ENCODE measurements around the gene ACAD10.
"Not testable (repeated sequence)": the region's sequence is repeated elsewhere in the genome, so short reads cannot be mapped to it uniquely, and the experiment has no call there.

Gene ACAD10

GRCh38 chr12:111720457-111720856 is 34.6 kb downstream of the ACAD10 start:
- TF ChIP-seq ZNF274 (IDR thresholded peaks at IDR 0.05; ENCODE audit: low read depth, low read length), result no peak
- no peak overlapping the region for H3K4me3 ChIP-seq (ENCODE audit: low read length)

GRCh38 chr12:111723646-111724360 is 38.0 kb downstream of the ACAD10 start:
- not testable (repeated sequence) for H3K4me3 ChIP-seq (ENCODE audit: low read length)

- TF ChIP-seq ZNF274 (IDR thresholded peaks at IDR 0.05; ENCODE audit: low read depth, low read length), result no peak
- H3K4me3 ChIP-seq (ENCODE audit: low read length), result no peak overlapping the region
These were observed 42.9 kb downstream of the ACAD10 start for GRCh38 chr12:111728795-111729194.

GRCh38 chr12:111730420-111730819 is 44.6 kb downstream of the ACAD10 start:
- TF ChIP-seq ZNF274 (IDR thresholded peaks at IDR 0.05; ENCODE audit: low read depth, low read length), result no peak
- H3K4me3 ChIP-seq (ENCODE audit: low read length), result no peak overlapping the region

- TF ChIP-seq ZNF274 (IDR thresholded peaks at IDR 0.05; ENCODE audit: low read depth, low read length), result no peak
These were observed 46.9 kb downstream of the ACAD10 start for GRCh38 chr12:111732786-111733185.

GRCh38 chr12:111733340-111733915 is 47.6 kb downstream of the ACAD10 start:
- no peak overlapping the region for H3K4me3 ChIP-seq (ENCODE audit: low read length)

More at GRCh38 chr12:111732786-111733185, 46.9 kb downstream of the ACAD10 start:
- H3K4me3 ChIP-seq (ENCODE audit: low read length), result no peak overlapping the region

GRCh38 chr12:111739524-111739923 is 53.7 kb downstream of the ACAD10 start:
- H3K4me3 ChIP-seq (ENCODE audit: low read length), result not testable (repeated sequence)

More at GRCh38 chr12:111733340-111733915, 47.6 kb downstream of the ACAD10 start:
- TF ChIP-seq ZNF274 (IDR thresholded peaks at IDR 0.05; ENCODE audit: low read depth, low read length), result no peak

- TF ChIP-seq ZNF274 (IDR thresholded peaks at IDR 0.05; ENCODE audit: low read depth, low read length), result no peak
- no peak overlapping the region for H3K4me3 ChIP-seq (ENCODE audit: low read length)
These were observed 55.5 kb downstream of the ACAD10 start for GRCh38 chr12:111741235-111741812.

- H3K4me3 ChIP-seq (ENCODE audit: low read length), result no peak overlapping the region
- TF ChIP-seq ZNF274 (IDR thresholded peaks at IDR 0.05; ENCODE audit: low read depth, low read length), result no peak
These were observed 59.4 kb downstream of the ACAD10 start for GRCh38 chr12:111745211-111745610.

- no peak for TF ChIP-seq ZNF274 (IDR thresholded peaks at IDR 0.05; ENCODE audit: low read depth, low read length)
- H3K4me3 ChIP-seq (ENCODE audit: low read length), result no peak overlapping the region
These were observed 61.5 kb downstream of the ACAD10 start for GRCh38 chr12:111747333-111747732.

GRCh38 chr12:111748151-111748672 is 62.4 kb downstream of the ACAD10 start:
- no peak for TF ChIP-seq ZNF274 (IDR thresholded peaks at IDR 0.05; ENCODE audit: low read depth, low read length)
- H3K4me3 ChIP-seq (ENCODE audit: low read length), result no peak overlapping the region

- H3K4me3 ChIP-seq (ENCODE audit: low read length), result no peak overlapping the region
- no peak for TF ChIP-seq ZNF274 (IDR thresholded peaks at IDR 0.05; ENCODE audit: low read depth, low read length)
These were observed 63.0 kb downstream of the ACAD10 start for GRCh38 chr12:111748867-111749266.

GRCh38 chr12:111749391-111749790 is 63.5 kb downstream of the ACAD10 start:
- no peak overlapping the region for H3K4me3 ChIP-seq (ENCODE audit: low read length)
- no peak for TF ChIP-seq ZNF274 (IDR thresholded peaks at IDR 0.05; ENCODE audit: low read depth, low read length)

- no peak for TF ChIP-seq ZNF274 (IDR thresholded peaks at IDR 0.05; ENCODE audit: low read depth, low read length)
These were observed 67.5 kb downstream of the ACAD10 start for GRCh38 chr12:111753144-111753881.

More at GRCh38 chr12:111753144-111753881, 67.5 kb downstream of the ACAD10 start:
- no peak overlapping the region for H3K4me3 ChIP-seq (ENCODE audit: low read length)
